GM18499 (cell line): Measurements from ENCODE around the gene KLF3.

Source experiments
- ATAC-seq: cut with Tn5 transposase; IDR thresholded peaks from one replicate; pipeline ENCODE4 v1.9.1; 2021; ENCODE audit warnings: moderate number of reproducible peaks; ENCODE audit not compliant: insufficient read depth, unreplicated experiment

Gene KLF3

GRCh38 chr4:38672397-38673129 is 8.6 kb downstream of the KLF3 start:
- ATAC-seq: no peak

- no peak for ATAC-seq
Measured at GRCh38 chr4:38673130-38673978, 9.4 kb downstream of the KLF3 start.

- ATAC-seq: no peak
Measured at GRCh38 chr4:38674258-38675144, 10.5 kb downstream of the KLF3 start.

GRCh38 chr4:38675146-38676121 is 11.4 kb downstream of the KLF3 start:
- ATAC-seq: peak; percentile 80

DNA sequence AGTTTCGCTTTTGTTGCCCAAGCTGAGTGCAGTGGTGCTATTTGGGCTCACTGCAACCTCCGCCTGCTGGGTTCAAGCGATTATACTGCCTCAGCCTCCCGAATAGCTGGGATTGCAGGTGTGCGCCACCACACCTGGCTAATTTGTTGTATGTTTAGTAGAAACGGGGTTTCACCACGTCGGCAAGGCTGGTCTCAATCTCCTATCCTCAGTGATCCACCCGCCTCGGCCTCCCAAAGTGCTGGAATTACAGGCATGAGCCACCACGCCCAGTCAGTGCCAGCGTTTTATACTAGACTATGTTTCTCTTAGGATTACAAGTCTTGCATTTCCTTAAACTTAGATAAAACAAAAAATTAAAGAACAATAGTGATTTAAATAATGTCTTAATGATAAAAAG is 13.0 kb downstream of the KLF3 start:
- no peak for ATAC-seq

DNA sequence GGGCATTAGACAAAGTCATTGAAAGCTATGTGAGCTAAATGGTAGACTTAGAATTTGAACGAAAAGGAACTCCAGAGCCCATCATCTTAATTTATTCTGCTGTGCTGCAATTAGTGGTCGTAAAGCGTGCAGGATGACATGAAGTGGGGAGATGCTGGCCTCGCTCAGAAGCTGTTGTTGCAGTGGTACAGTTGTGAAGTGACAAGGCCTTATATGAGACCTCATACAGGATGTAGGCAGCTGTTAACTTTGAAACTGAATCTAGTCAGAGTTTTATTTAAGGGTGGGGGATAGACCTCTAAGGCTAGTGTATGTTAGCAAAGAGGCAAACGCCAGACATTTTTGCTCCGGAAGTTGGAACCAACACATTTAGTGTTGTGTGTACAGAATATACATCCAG is 13.4 kb downstream of the KLF3 start:
- no peak for ATAC-seq

GRCh38 chr4:38678078-38678477 is 14.1 kb downstream of the KLF3 start:
- ATAC-seq: no peak

DNA sequence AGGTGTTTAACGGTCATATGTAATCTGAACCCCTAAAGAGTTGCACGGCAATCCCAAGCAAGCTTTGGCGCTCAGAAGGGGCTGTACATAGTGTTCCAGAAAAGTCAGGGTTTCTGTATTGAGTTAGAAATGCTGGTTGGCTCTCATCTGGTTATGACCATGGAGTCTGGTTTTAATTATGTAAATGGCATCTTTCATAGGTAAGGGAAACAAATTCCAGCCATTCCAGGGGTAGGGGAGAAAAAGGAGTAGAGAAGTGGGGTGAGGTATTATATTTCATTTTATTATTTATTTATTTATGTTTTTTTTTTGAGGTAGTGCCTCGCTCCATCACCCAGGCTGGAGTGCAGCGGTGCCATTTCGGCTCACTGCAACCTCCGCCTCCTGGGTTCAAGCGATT is 15.9 kb downstream of the KLF3 start:
- ATAC-seq: no peak

DNA sequence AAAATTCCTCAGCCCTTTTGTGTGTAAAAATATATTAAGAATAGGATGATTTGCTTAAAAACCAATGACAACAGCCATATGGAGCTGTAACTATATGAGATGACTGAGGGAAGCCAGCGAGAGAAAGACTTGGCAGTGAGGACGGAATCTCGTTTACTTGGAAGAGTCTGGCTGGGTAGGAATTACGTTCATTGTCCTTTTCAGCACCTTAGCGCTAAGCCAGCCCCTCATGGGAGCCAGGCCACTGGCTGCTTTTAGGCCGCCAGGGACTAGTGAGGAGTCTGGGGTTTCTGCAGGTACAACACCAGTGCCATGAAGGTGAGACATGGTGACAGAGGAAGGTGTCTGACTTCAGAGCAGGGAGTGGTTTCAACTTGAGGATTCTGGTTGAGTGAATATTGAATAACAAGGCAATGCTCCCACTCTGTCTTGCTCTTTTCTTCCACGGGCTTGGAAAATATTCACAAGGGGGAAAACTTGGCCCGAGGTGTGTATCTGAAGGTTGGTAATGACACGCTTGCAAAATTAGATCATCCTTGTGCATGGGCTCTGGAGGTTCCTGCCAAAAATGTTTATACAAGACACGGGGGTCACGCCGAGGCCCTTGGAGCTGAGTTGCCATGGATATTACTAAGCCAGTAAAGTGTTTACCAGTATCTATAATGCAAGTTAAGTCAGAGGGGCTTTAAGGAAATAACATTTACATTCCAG is 17.4 kb downstream of the KLF3 start:
- ATAC-seq: no peak

- ATAC-seq: no peak
Measured at GRCh38 chr4:38682336-38682735, 18.3 kb downstream of the KLF3 start.

- ATAC-seq: no peak
Measured at GRCh38 chr4:38683276-38683675, 19.3 kb downstream of the KLF3 start.

DNA sequence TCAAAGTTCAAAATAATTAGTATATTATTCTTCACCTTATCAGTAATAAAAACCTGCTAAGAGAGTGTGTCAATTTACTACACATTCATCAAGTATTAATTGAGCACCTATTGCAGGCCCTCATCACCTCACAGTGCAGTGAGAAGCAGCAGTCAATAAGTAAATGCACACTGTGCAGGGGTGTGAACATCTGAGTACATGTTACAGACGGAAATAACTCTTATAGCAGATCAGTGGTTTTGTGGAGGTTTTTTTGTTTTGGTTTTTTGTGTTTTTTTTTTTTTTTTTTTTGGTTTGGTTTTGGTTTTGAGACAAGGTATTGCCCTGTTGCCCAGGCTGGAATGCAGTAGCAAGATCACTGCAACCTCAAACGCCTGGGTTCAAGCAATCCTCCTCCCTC is 20.3 kb downstream of the KLF3 start:
- no peak for ATAC-seq

DNA sequence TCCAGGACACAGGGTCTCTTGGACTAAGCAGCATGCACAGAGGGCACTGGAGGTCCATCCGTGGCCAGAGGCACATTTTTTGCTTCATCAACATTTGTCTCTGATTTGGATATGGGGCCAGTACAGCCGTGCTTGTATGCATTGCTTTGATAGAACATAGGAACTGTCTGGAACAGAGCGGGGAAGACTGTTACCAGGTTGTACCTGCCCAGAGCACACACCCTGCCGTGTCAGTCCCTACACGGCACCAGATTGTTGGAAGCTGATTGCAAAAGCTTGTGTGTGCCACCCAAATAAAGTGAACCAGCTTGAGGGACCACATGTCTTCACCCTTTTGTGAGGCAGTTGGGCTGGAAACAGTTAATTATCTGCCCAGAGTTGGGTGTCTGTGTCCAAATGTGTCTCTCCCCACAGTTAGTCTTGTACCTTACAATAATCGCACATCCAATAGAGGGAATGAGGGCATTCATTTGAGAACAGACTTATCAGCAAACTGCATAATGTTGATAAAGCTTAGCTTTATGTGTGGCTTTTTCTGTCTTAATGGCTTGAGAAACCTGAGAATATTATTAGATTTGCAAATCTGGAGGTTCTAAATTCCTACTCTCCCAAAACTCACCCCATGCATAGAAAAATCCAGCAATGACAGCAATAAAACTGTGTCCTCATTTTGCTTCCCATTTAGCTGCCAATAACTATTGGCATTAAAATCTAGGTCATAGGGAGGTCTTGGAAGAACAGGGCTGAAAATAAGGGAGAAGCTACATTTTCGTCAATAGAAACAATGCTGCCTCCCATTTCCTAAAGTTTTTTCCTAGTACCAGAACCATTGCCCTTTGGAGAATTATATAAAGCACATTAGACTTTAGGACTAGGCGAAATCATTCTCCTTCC is 21.2 kb downstream of the KLF3 start:
- ATAC-seq: no peak

DNA sequence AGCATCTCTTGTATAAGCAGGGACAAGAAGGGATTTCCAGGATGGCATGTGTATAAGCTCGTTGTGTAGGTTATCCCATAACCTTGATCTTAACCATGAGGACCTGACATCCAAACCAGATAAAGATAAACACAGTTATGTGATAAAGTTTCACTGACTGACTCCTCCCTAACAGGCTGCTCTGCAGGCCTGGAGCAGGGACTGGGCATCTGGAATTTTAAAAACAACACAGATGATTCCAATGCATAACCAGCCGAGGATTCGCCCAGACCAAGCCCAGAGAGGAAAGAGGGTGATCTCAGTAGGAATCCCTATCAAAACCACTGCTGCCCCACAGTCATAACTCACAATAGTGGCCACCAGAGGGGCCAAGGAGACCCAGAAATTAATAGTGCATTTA is 22.7 kb downstream of the KLF3 start:
- ATAC-seq: no peak

DNA sequence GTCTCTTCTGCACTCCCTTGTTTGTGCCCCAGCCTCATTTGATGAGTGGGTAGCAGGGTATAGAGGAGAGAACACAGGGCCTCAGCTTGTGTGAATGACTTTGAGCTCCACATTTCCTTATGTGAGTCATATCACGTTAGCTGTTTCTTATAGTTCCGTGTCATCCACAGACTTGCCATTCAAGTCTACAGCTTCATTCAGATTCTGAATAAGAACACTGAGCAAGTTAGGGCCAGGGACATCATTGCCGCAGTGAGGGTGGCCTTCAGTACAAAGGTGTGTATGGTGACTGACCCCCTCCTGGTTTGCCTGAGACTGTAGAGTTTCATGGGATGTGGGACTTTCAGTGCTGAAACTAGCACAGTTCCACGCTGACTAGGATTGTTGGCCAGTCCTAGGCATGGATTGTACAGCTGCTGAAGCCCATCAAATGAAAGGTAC is 23.6 kb downstream of the KLF3 start:
- ATAC-seq: no peak

DNA sequence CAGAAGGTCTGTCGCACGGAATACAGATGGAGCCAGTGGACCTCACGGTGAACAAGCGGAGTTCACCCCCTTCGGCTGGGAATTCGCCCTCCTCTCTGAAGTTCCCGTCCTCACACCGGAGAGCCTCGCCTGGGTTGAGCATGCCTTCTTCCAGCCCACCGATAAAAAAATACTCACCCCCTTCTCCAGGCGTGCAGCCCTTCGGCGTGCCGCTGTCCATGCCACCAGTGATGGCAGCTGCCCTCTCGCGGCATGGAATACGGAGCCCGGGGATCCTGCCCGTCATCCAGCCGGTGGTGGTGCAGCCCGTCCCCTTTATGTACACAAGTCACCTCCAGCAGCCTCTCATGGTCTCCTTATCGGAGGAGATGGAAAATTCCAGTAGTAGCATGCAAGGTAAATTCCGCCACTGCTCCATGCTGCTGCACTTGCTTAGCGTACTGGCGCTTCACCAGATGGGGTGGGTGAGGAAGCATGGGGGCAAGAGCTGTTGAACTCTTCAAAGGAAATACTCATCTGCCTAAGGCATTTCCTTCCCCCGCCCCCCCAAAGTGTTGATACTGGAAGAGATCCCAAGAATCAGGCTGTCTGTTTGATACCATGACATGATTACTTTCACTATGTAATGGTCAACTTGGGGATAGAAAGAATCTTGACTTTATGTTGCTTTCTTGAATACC is 24.8 kb downstream of the KLF3 start:
- no peak for ATAC-seq

DNA sequence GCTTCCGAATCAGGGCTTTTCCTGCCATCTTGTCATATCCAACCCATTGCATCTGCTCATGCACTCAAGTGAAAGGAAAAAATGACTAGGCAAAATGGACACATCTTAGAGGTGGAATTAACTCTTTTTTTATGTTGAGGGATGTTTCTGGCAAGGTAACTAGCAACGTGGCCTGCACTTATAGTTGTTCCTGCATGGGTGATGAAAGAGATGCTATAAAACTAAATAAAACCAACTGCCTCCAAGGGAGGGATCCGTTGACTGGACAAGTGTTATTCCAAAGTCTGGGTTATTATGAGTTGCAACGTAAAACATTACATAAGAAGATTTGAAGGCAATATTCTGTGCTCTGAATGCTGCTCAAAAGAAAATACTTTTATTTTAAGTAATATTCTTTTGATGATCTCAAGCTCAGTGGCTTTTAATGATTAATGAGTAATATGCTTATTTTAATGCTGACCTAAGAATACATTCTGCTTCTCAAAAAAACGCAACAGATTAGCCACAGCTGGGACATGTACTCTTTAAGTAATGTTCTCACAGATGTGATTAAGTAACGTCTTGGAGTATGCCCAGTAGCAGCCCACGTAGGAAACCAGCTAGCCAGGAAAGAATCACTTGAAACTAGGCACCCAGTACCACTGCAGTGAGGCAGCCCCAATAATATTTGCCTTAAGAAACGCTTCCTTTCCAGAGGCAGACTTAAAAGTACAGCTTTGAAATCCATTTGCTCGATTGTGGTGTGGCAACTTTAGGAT is 27.4 kb downstream of the KLF3 start:
- ATAC-seq: no peak
